Pulmonary artery endothelial cell (primary cell): Measurements from ENCODE around the gene FNDC3A. TPM values are rescaled to one million over a fixed set of nuclear protein-coding genes. Genes with fewer than 3 reads are reported as not detected.

ENCODE experiments used
- DNase-seq: peaks from one replicate; pipeline ENCODE4 v3.0.0-alpha.2; 2011; ENCODE audit warnings: low read depth, low spot score
- total RNA-seq: library from RNA; depleted of rRNA; stranded (reverse); fragments of >200 nt; gene quantifications from 2 replicates; pipeline ENCODE4 v1.2.3, GENCODE V29; 2014

FNDC3A gene
- total RNA-seq, 1 donor from 2014 or later = 53.8 TPM

DNA sequence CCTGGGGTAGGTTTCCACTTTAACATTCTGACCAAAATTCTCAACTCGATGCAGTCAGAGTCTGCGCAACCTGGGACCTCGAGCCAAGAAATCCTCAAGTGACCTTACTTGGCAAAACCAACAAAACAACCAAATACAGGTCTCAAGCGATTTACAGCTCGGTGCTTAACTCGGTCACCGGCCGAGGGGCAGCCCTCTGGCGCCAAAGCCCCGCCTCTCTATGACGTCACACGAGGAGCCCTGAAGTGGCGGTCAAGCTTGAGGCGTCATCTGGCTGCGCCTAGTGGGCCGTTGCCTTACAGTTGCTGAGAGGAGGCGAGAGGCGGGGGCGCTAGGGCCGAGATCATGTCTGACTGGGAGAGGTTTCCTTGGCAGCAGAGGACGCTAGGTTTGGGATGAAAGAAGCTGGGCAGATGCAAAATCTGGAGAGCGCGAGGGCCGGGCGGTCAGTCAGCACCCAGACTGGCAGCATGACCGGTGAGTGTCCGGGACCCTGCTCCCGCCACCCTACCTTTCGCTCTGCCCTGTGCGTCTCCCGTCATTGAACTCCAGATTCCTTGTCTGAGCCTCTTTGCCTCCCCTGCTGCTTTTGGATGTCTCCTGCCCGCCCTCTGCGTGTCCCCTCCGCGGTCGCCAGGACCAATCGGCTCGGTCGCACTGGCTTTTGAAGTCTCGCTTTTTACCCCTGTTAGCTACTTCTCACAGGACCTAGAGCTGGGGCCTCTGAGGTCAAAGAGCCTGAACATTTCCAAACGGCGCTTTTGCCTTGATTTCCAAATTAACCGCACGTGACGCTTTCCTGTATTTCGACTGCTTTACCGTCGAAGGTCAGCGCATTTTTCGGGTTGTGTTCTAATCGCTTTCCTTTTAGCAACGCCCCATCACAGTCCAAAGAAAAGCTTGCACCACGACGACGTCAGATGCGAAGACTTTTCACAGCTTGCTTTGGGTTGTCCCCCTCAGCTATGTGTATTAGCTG is 272.2 kb downstream of the FNDC3A start, which contains the start of gene CDADC1:
TSS of gene CDADC1 (plus strand) at position 283 of the 979 bp plus-strand sequence. CDS start at position 396, 113 bp downstream.
- DNase-seq = peak; percentile 86

DNA sequence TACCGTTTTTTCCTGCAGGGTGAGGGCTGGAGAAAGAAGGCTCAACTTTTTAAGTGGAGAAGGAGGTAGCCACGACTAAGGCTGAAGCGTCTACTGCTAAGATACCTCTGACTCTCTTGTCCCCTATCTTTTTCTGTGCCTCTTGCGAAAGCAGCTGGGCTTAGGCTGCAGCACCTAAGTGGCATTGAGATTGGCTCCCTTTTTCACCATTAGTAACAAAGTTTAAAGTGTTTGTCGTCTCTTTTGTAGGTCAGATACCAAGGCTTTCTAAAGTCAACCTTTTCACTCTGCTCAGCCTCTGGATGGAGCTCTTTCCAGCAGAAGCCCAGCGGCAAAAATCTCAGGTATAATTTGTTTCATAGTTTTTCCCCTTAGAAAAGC is 272.9 kb downstream of the FNDC3A start:
- no peak for DNase-seq

DNA sequence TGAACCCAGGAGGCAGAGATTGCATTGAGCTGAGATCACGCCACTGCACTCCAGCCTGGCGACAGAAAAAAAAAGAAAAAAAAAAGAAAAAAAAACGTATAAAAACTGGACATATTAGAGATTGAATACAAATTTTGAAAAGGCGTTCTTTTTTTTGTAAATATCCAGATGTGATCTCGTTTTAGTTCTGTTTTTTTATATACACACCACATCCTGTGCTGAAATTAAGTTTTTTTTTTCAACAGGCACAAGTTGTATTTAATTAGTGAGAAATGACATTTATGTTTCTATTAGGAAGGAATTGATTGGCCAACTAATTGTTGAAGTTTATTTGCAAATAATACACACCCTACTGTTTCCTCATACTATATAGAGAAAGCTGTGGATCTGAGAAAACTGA is 275.6 kb downstream of the FNDC3A start:
- no peak for DNase-seq

DNA sequence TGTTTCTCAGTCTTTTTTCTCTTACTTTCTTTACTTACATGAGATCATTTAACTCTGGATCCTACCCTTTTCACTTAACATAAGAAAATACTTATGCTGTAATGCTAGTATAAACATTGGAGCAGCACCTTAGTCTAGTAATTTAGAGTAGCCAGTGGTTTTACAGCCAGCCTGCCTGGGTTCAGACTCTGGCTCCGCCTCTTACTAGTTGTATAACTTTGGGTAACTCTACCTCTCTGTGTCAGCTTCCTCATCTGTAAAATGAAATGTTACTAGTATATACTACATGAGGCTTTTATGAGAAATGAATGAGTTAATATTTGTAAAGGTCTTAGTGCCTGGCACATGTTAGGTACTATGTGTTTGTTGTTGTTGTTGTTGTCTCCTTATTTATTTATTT is 277.6 kb downstream of the FNDC3A start:
- no peak for DNase-seq

DNA sequence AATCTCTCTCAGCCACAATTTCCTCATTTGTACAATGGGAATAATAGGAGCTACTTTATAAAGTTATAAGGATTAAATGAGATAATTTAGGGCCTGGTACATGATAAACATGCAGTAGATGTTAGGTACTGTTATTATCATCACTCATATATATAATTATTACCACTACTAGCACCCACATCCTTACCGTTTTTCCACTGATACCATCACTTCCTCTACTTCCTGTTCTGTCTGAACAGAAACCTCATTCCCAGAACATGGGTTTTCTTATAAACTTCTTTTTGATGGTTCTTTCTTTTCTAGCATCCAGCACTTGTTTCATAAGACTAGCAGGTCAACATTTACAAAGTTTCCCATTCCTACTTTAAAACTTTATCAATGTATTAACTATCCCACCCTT is 278.3 kb downstream of the FNDC3A start:
- DNase-seq = no peak

DNA sequence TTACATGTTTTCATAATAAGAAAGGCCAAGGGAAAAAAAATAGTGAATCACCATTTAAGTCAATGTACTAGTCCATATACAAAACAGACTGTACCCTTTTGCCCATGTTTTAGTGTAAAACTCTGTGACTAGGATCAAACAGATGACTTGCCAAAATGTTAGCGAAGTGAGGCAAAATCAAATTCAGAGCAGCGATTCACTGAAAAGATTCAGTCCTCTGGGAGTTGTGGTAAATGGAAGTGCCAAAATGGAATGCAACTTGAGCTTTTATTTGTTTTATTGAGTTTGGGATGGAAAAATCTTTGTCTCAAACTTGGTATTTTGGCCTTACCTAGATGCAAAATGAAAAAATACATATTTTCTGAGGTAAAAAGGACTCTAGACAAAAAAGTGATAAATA is 281.1 kb downstream of the FNDC3A start:
- DNase-seq = no peak

DNA sequence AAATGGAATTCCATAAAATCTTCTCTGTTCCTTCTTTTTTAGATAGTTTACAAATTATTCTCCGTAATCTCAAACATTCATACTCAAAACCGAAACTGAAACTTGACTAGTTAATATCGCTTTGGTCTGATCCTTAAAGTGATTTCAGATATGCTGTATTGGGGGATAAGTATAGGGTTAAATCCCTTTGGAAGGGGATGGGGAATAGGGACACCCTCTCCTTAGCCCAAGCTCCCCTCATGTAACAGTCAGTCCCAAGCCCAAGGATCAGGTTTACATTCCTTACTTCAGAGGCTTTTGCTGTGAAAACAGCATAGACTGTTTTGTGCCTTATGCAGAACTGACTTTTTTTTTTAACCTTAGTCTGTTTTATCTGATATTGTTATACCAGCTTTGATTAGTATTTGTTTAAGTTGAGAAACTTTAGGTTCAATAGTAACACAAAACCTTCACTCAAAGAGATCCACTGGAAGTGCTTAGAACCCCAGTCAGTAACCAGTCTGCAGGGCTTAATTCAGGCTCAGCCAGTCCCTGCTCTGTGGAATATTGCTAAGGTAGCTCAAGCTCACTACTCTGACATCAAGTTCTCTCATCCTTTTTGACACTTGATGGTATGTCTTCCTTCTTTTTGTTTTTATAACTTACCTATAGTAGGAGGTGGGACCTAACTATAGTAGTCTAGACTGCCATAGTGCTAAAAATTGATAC is 282.5 kb downstream of the FNDC3A start:
- DNase-seq = no peak

Other genes with a start within 250 kb of the FNDC3A start
- not detected in 2 replicates for gene MLNR, start 244.4 kb downstream of the FNDC3A start, total RNA-seq